H9 (cell line): ENCODE measurements around the gene ARR3. TPM values are rescaled to one million over a fixed set of nuclear protein-coding genes. Genes with fewer than 3 reads are reported as not detected.

Source experiments
- DNase-seq: peaks from one replicate; pipeline ENCODE4 v3.0.0-alpha.2; 2017
- H2AFZ ChIP-seq: one replicate; pipeline ENCODE4 v1.6.1; 2013; ENCODE audit warnings: mild to moderate bottlenecking, low read length, control low read depth, moderate library complexity
- H2AK5ac ChIP-seq: 2 replicates; pipeline ENCODE4 v1.6.1; 2013; ENCODE audit warnings: low read length, control low read depth, mixed read lengths; ENCODE audit not compliant: insufficient read length
- H2BK120ac ChIP-seq: one replicate; pipeline ENCODE4 v1.6.1; 2013; ENCODE audit warnings: low read depth, mild to moderate bottlenecking, low read length, control low read depth, inconsistent platforms; ENCODE audit not compliant: poor library complexity, severe bottlenecking
- H2BK12ac ChIP-seq: 2 replicates; pipeline ENCODE4 v1.6.1; 2013; ENCODE audit warnings: low read length, control low read depth, mixed read lengths, low read depth; ENCODE audit not compliant: insufficient read length
- H2BK15ac ChIP-seq: 2 replicates; pipeline ENCODE4 v1.6.1; 2013; ENCODE audit warnings: low read depth, low read length, control low read depth
- H2BK20ac ChIP-seq: one replicate; pipeline ENCODE4 v1.6.1; 2013; ENCODE audit warnings: low read depth, mild to moderate bottlenecking, low read length, control low read depth, inconsistent platforms; ENCODE audit not compliant: poor library complexity, severe bottlenecking
- H2BK5ac ChIP-seq: 2 replicates; pipeline ENCODE4 v1.6.1; 2013; ENCODE audit warnings: low read length, control low read depth, mixed read lengths; ENCODE audit not compliant: insufficient read length
- H3K14ac ChIP-seq: 2 replicates; pipeline ENCODE4 v1.6.1; 2013; ENCODE audit warnings: low read length, control low read depth; ENCODE audit not compliant: insufficient read depth
- H3K18ac ChIP-seq: 2 replicates; pipeline ENCODE4 v1.6.1; 2013; ENCODE audit warnings: low read depth, mild to moderate bottlenecking, mixed read lengths, low read length, control low read depth; ENCODE audit not compliant: insufficient read length
- H3K23ac ChIP-seq: 2 replicates; pipeline ENCODE4 v1.6.1; 2013; ENCODE audit warnings: low read length, control low read depth, mixed read lengths, low read depth; ENCODE audit not compliant: insufficient read length
- H3K23me2 ChIP-seq: 2 replicates; pipeline ENCODE4 v1.6.1; 2013; ENCODE audit warnings: low read depth, mild to moderate bottlenecking, mixed read lengths, low read length, control low read depth; ENCODE audit not compliant: insufficient read length, poor library complexity, severe bottlenecking
- H3K27ac ChIP-seq: 2 replicates; pipeline ENCODE4 v1.5.1; 2013; ENCODE audit warnings: low read length, control low read depth, mixed read lengths, low read depth; ENCODE audit not compliant: insufficient read length
- H3K27me3 ChIP-seq: 2 replicates; pipeline ENCODE4 v1.6.1; 2013; ENCODE audit warnings: low read length, control low read depth, inconsistent platforms; ENCODE audit not compliant: insufficient read depth
- H3K4ac ChIP-seq: 2 replicates; pipeline ENCODE4 v1.6.1; 2013; ENCODE audit warnings: low read depth, mild to moderate bottlenecking, control low read depth, inconsistent platforms, low read length, moderate library complexity
- H3K4me1 ChIP-seq: 2 replicates; pipeline ENCODE4 v1.6.1; 2013; ENCODE audit warnings: low read length, control low read depth, inconsistent platforms; ENCODE audit not compliant: insufficient read depth
- H3K4me2 ChIP-seq: 2 replicates; pipeline ENCODE4 v1.6.1; 2013; ENCODE audit warnings: low read length, control low read depth, mixed read lengths; ENCODE audit not compliant: insufficient read length, insufficient read depth
- H3K56ac ChIP-seq: 2 replicates; pipeline ENCODE4 v1.6.1; 2013; ENCODE audit warnings: low read depth, mild to moderate bottlenecking, mixed read lengths, low read length, control low read depth; ENCODE audit not compliant: insufficient read length
- H3K79me1 ChIP-seq: 2 replicates; pipeline ENCODE4 v1.6.1; 2013; ENCODE audit warnings: low read depth, mild to moderate bottlenecking, moderate library complexity, low read length, control low read depth, inconsistent platforms; ENCODE audit not compliant: insufficient read depth, poor library complexity, severe bottlenecking
- H3K79me2 ChIP-seq: 2 replicates; pipeline ENCODE4 v1.6.1; 2013; ENCODE audit warnings: low read length, control low read depth, inconsistent platforms; ENCODE audit not compliant: insufficient read depth
- H3K9ac ChIP-seq: 2 replicates; pipeline ENCODE4 v1.6.1; 2013; ENCODE audit warnings: low read length, control low read depth, mixed read lengths; ENCODE audit not compliant: insufficient read length; ENCODE audit errors: extremely low read depth
- H3K9me3 ChIP-seq: one replicate; pipeline ENCODE4 v1.6.1; 2013; ENCODE audit warnings: low read depth, low read length, inconsistent platforms; ENCODE audit not compliant: control insufficient read depth
- H3T11ph ChIP-seq: one replicate; pipeline ENCODE4 v1.6.1; 2013; ENCODE audit warnings: mild to moderate bottlenecking, low read length, control low read depth, inconsistent platforms
- H4K20me1 ChIP-seq: one replicate; pipeline ENCODE4 v1.6.1; 2013; ENCODE audit not compliant: control insufficient read depth, insufficient read length, insufficient read depth
- H4K5ac ChIP-seq: 2 replicates; pipeline ENCODE4 v1.6.1; 2013; ENCODE audit warnings: low read depth, mild to moderate bottlenecking, mixed read lengths, low read length, control low read depth; ENCODE audit not compliant: insufficient read length
- H4K8ac ChIP-seq: replicated peaks from 2 replicates; pipeline ENCODE4 v1.6.1; 2013; ENCODE audit warnings: low read length, control low read depth, mixed read lengths, low read depth; ENCODE audit not compliant: insufficient read length
- H4K91ac ChIP-seq: 2 replicates; pipeline ENCODE4 v1.6.1; 2013; ENCODE audit warnings: low read depth, mild to moderate bottlenecking, moderate library complexity, mixed read lengths, low read length, control low read depth; ENCODE audit not compliant: insufficient read length
- H3K27ac Mint-ChIP-seq, 3 experiments: 2 replicates in 2 of 3; 3 replicates in 1 of 3; pipeline ENCODE4 v1.8.0; 2020 to 2021; ENCODE audit warnings: mixed read lengths in 3 of 3, mild to moderate bottlenecking in 1 of 3, moderate library complexity in 1 of 3
- H3K27me3 Mint-ChIP-seq: 2 replicates; pipeline ENCODE4 v1.8.0; 2021; ENCODE audit warnings: low read depth, mild to moderate bottlenecking, moderate library complexity, mixed read lengths
- H3K36me3 Mint-ChIP-seq, 3 experiments: 2 replicates in 2 of 3; 3 replicates in 1 of 3; pipeline ENCODE4 v1.8.0; 2020 to 2021; ENCODE audit warnings: low read depth in 3 of 3, mixed read lengths in 3 of 3; ENCODE audit not compliant: insufficient read depth in 1 of 3
- H3K4me1 Mint-ChIP-seq, 2 experiments: 2 replicates each; pipeline ENCODE4 v1.8.0; 2020; ENCODE audit warnings: mixed read lengths in 2 of 2
- H3K4me3 Mint-ChIP-seq, 2 experiments: 2 replicates in 1 of 2; 3 replicates in 1 of 2; pipeline ENCODE4 v1.8.0; 2020 to 2021; ENCODE audit warnings: mild to moderate bottlenecking in 2 of 2, mixed read lengths in 2 of 2, moderate library complexity in 1 of 2
- H3K9me3 Mint-ChIP-seq, 2 experiments: 2 replicates in 1 of 2; 3 replicates in 1 of 2; pipeline ENCODE4 v1.8.0; 2020; ENCODE audit warnings: mild to moderate bottlenecking in 2 of 2, mixed read lengths in 2 of 2, moderate library complexity in 1 of 2
- WGBS: extraction: QIAGEN DNeasy Blood & Tissue Kit; methylation state at CpG from one replicate; pipeline ENCODE4 v1.1.7; 2013; ENCODE audit warnings: missing lambda C conversion rate, low lambda C conversion rate, mixed read lengths; ENCODE audit not compliant: insufficient read length; ENCODE audit errors: extremely low coverage; 5-methylcytosine and 5-hydroxymethylcytosine counted together
- total RNA-seq: library from RNA; stranded (reverse); gene quantifications from 2 replicates; pipeline ENCODE4 v1.2.1, GENCODE V29; 2021
- TF ChIP-seq, protein P1 (sequence below): fragments of 200-600 bp; sonication (generic); conservative IDR thresholded peaks from 3 replicates; pipeline ENCODE4 v1.8.0; 2021; ENCODE audit warnings: antibody characterized with exemption, mild to moderate bottlenecking

The ARR3 gene
- total RNA-seq, 1 experiment from 2014 or later = not detected

- WGBS = no CpG with 5 or more reads among the region's 1 CpG
- Histone ChIP-seq H3T11ph (no peak overlapping the region), H2BK5ac (no peak overlapping the region), H4K5ac (no peak overlapping the region), H3K27me3 (no peaks in the 10 kb centered on the region), H3K27ac (no peak overlapping the region), H4K20me1 (no peaks in the 10 kb centered on the region), H3K23ac (no peak overlapping the region), H4K91ac (no peak overlapping the region), H3K4me2 (no peak overlapping the region), H3K9ac (no peak overlapping the region), H3K79me2 (no peaks in the 10 kb centered on the region), H3K23me2 (no peaks in the 10 kb centered on the region), H3K79me1 (no peaks in the 10 kb centered on the region), H3K4ac (no peak overlapping the region), H3K14ac (no peak overlapping the region), H2AK5ac (no peak overlapping the region), H3K56ac (no peak overlapping the region), H2AFZ (no peak overlapping the region), H3K4me1 (no peaks in the 10 kb centered on the region), H2BK20ac (no peak overlapping the region), H2BK120ac (no peak overlapping the region), H3K18ac (no peak overlapping the region), H3K9me3 (peaks cover 23% of the 10 kb centered on the region), H2BK15ac (no peak overlapping the region), H4K8ac (no peak overlapping the region), H2BK12ac (no peak overlapping the region)
- H3K4me1 Mint-ChIP-seq = no peaks in the 10 kb centered on the region
- peaks cover 14 to 44% (median 43%) of the 10 kb centered on the region in 3 experiments; a peak in 6 of 7 replicates for H3K36me3 Mint-ChIP-seq
- peaks cover 44% of the 10 kb centered on the region in 2 experiments for H3K9me3 Mint-ChIP-seq
- TF ChIP-seq, protein P1, sequence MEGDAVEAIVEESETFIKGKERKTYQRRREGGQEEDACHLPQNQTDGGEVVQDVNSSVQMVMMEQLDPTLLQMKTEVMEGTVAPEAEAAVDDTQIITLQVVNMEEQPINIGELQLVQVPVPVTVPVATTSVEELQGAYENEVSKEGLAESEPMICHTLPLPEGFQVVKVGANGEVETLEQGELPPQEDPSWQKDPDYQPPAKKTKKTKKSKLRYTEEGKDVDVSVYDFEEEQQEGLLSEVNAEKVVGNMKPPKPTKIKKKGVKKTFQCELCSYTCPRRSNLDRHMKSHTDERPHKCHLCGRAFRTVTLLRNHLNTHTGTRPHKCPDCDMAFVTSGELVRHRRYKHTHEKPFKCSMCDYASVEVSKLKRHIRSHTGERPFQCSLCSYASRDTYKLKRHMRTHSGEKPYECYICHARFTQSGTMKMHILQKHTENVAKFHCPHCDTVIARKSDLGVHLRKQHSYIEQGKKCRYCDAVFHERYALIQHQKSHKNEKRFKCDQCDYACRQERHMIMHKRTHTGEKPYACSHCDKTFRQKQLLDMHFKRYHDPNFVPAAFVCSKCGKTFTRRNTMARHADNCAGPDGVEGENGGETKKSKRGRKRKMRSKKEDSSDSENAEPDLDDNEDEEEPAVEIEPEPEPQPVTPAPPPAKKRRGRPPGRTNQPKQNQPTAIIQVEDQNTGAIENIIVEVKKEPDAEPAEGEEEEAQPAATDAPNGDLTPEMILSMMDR = no peak
- DNase-seq = no peak
- no peaks in the 10 kb centered on the region for H3K27me3 Mint-ChIP-seq
- no peak overlapping the region for H3K27ac Mint-ChIP-seq
- no peak overlapping the region for H3K4me3 Mint-ChIP-seq
Observed at GRCh38 chrX:70331161-70331560, 63.0 kb downstream of the ARR3 start.

Other genes with a start within 250 kb of the ARR3 start
- not detected in 2 replicates for gene AWAT2, start 218.4 kb upstream of the ARR3 start, total RNA-seq
- gene OTUD6A, start 205.9 kb upstream of the ARR3 start, total RNA-seq = 0.18 TPM in 1 of 2 replicates, not detected in the other
- 41.6 and 45.0 TPM in 2 replicates for gene IGBP1, start 134.9 kb upstream of the ARR3 start, total RNA-seq
- gene DGAT2L6, start 90.9 kb upstream of the ARR3 start, total RNA-seq = not detected in 2 replicates
- not detected in 2 replicates for gene AWAT1, start 33.7 kb upstream of the ARR3 start, total RNA-seq
- 0.18 TPM in 1 of 2 replicates, not detected in the other for gene P2RY4, start 8.1 kb upstream of the ARR3 start, total RNA-seq
- gene RAB41, start 13.8 kb downstream of the ARR3 start, total RNA-seq = not detected in 2 replicates
- gene PDZD11, start 21.6 kb downstream of the ARR3 start, total RNA-seq = 30.4 and 30.6 TPM in 2 replicates
- 41.4 and 41.8 TPM in 2 replicates for gene KIF4A, start 21.8 kb downstream of the ARR3 start, total RNA-seq
- 13.9 and 14.1 TPM in 2 replicates for gene GDPD2, start 155.0 kb downstream of the ARR3 start, total RNA-seq
- gene DLG3, start 176.5 kb downstream of the ARR3 start, total RNA-seq = 71.2 and 71.6 TPM in 2 replicates